Vagina (tissue), 2 donors: Measurements from ENCODE around the gene NUCKS1. TPM values are rescaled to one million over a fixed set of nuclear protein-coding genes. Genes with fewer than 3 reads are reported as not detected.

Experiments
- DNase-seq, 2 donors: peaks; one replicate each; pipeline ENCODE4 v3.0.0-alpha.2; 2017; ENCODE audit errors: extremely low spot score in 2 of 2
- H3K27ac ChIP-seq: fragments of 200-600 bp; sonication (generic); one replicate; pipeline ENCODE4 v1.5.1; 2019
- H3K27me3 ChIP-seq: fragments of 200-600 bp; sonication (generic); one replicate; pipeline ENCODE4 v1.5.1; 2019
- H3K36me3 ChIP-seq, 2 donors: fragments of 200-600 bp; sonication (generic); one replicate each; pipeline ENCODE4 v1.5.1; 2017 to 2019
- H3K4me1 ChIP-seq: fragments of 200-600 bp; sonication (generic); one replicate; pipeline ENCODE4 v1.5.1; 2019
- H3K4me3 ChIP-seq, 2 donors: fragments of 200-600 bp; sonication (generic); 1 replicate in 1 of 2; 2 replicates in 1 of 2; pipeline ENCODE4 v1.5.1; 2016 to 2019
- H3K9me3 ChIP-seq: fragments of 200-600 bp; sonication (generic); one replicate; pipeline ENCODE4 v1.5.1; 2019
- CTCF ChIP-seq, 3 experiments: fragments of 450-650 bp in 2 of 3; fragments of 200-600 bp in 1 of 3; sonication (generic) in 1 of 3; IDR thresholded peaks; one replicate each; pipeline ENCODE4 v1.5.1; 2017 to 2019; ENCODE audit warnings: antibody characterized with exemption in 3 of 3, mild to moderate bottlenecking in 2 of 3, moderate library complexity in 2 of 3
- POLR2A ChIP-seq, 2 donors: fragments of 450-650 bp; IDR thresholded peaks; one replicate each; pipeline ENCODE4 v1.6.1; 2017; ENCODE audit warnings: antibody characterized with exemption in 2 of 2, mild to moderate bottlenecking in 2 of 2, moderate library complexity in 2 of 2
- POLR2AphosphoS5 ChIP-seq, 2 donors: sonication (generic); formaldehyde crosslinking; IDR thresholded peaks; one replicate each; pipeline ENCODE4 v1.9.0; 2017; ENCODE audit warnings: antibody characterized with exemption in 2 of 2, mild to moderate bottlenecking in 2 of 2, low read depth in 1 of 2; ENCODE audit not compliant: insufficient read depth in 1 of 2
- intact Hi-C: fragments of 100-400 bp; cut with DNase I; formaldehyde crosslinking; loops from one replicate; pipeline ENCODE4 v1.15.1; 2023
- total RNA-seq: library from RNA; depleted of rRNA; stranded (reverse); fragments of >200 nt; gene quantifications from one replicate; pipeline ENCODE4 v1.2.3, GENCODE V29; 2016

NUCKS1 gene
- total RNA-seq, 1 donor from 2014 or later: 57.2 TPM

- H3K27ac ChIP-seq: no peak overlapping the region
- no peak for TF ChIP-seq POLR2A (IDR thresholded peaks at IDR 0.05)
- no peak for TF ChIP-seq CTCF (IDR thresholded peaks at IDR 0.05)
- no peak for TF ChIP-seq POLR2AphosphoS5 (IDR thresholded peaks at IDR 0.05; ENCODE audit: insufficient read depth in 1 of 2, low read depth in 1 of 2)
- peaks cover 0 to 51% of the 10 kb centered on the region in 2 donors for H3K36me3 ChIP-seq
- no peak overlapping the region for H3K4me3 ChIP-seq
- H3K9me3 ChIP-seq: no peaks in the 10 kb centered on the region
- H3K27me3 ChIP-seq: no peaks in the 10 kb centered on the region
- intact Hi-C loops: loop anchor here (10.0 kb wide), 2 partner anchors 182 to 312 kb away; no protein-coding TSS in a partner anchor
- H3K4me1 ChIP-seq: no peaks in the 10 kb centered on the region
- DNase-seq: no peak
These were observed 43.1 kb upstream of the NUCKS1 start for GRCh38 chr1:205792961-205793673.

- DNase-seq: no peak
- Histone ChIP-seq H3K4me3 (no peak overlapping the region), H3K27me3 (no peaks in the 10 kb centered on the region), H3K27ac (no peak overlapping the region), H3K4me1 (no peaks in the 10 kb centered on the region), H3K36me3 (peaks cover 0 to 45% of the 10 kb centered on the region in 2 donors), H3K9me3 (no peaks in the 10 kb centered on the region)
- intact Hi-C loops: loop anchor here (10.0 kb wide), 2 partner anchors 182 to 312 kb away; no protein-coding TSS in a partner anchor
- TF ChIP-seq POLR2A (IDR thresholded peaks at IDR 0.05) (no peak), CTCF (IDR thresholded peaks at IDR 0.05) (no peak), POLR2AphosphoS5 (IDR thresholded peaks at IDR 0.05; ENCODE audit: insufficient read depth in 1 of 2, low read depth in 1 of 2) (no peak)
These were observed 42.5 kb upstream of the NUCKS1 start for GRCh38 chr1:205792481-205792881.

GRCh38 chr1:205791568-205792180, 41.7 kb upstream of the NUCKS1 start:
- TF ChIP-seq POLR2AphosphoS5 (IDR thresholded peaks at IDR 0.05; ENCODE audit: insufficient read depth in 1 of 2, low read depth in 1 of 2) (no peak), CTCF (IDR thresholded peaks at IDR 0.05) (peak; percentile 58 to 66 (median 62))
- DNase-seq: no peak

GRCh38 chr1:205787287-205787916, 37.4 kb upstream of the NUCKS1 start:
- TF ChIP-seq POLR2A (IDR thresholded peaks at IDR 0.05): no peak
- TF ChIP-seq CTCF (IDR thresholded peaks at IDR 0.05): no peak
- no peak for TF ChIP-seq POLR2AphosphoS5 (IDR thresholded peaks at IDR 0.05; ENCODE audit: insufficient read depth in 1 of 2, low read depth in 1 of 2)
- H3K27ac ChIP-seq: no peak overlapping the region
- H3K4me1 ChIP-seq: no peaks in the 10 kb centered on the region
- DNase-seq: no peak
- peaks cover 0 to 12% of the 10 kb centered on the region in 2 donors for H3K36me3 ChIP-seq
- H3K4me3 ChIP-seq: no peak overlapping the region
- H3K27me3 ChIP-seq: no peaks in the 10 kb centered on the region
- intact Hi-C loops: no loop called here
- H3K9me3 ChIP-seq: no peaks in the 10 kb centered on the region

More at GRCh38 chr1:205791568-205792180, 41.7 kb upstream of the NUCKS1 start:
- H3K27me3 ChIP-seq: no peaks in the 10 kb centered on the region
- H3K4me1 ChIP-seq: no peaks in the 10 kb centered on the region
- no peaks in the 10 kb centered on the region for H3K9me3 ChIP-seq
- no peak overlapping the region for H3K4me3 ChIP-seq
- no peak overlapping the region for H3K27ac ChIP-seq
- peaks cover 0 to 37% of the 10 kb centered on the region in 2 donors for H3K36me3 ChIP-seq
- intact Hi-C loops: loop anchor here (10.0 kb wide), 2 partner anchors 183 to 313 kb away; no protein-coding TSS in a partner anchor
